GM23248 (cell line): ENCODE results near the gene SLC35F5.

ENCODE experiments used
- EZH2 ChIP-seq: fragments of 200-600 bp; sonication (generic); IDR thresholded peaks from 2 replicates; pipeline ENCODE4 v1.6.1; 2018; ENCODE audit warnings: antibody characterized with exemption, mild to moderate bottlenecking; ENCODE audit not compliant: insufficient read depth, poor library complexity, severe bottlenecking
- EZH2phosphoT487 ChIP-seq: fragments of 200-600 bp; sonication (generic); IDR thresholded peaks from 2 replicates; pipeline ENCODE4 v1.6.1; 2018; ENCODE audit warnings: antibody characterized with exemption, moderate library complexity, mild to moderate bottlenecking, low read depth; ENCODE audit not compliant: insufficient read depth

- TF ChIP-seq EZH2phosphoT487 (no peak), EZH2 (no peak)
These were observed 77.0 kb downstream of the SLC35F5 start for GRCh38 chr2:113679457-113679856.
